Activated CD8-positive, alpha-beta memory T cell treated with anti-CD3 and anti-CD28 coated beads, Interleukin-2, amount 50 U/mL, for 1 hour (primary cell): ENCODE results near the gene MRTFA.
"Not testable (repeated sequence)": the region's sequence is repeated elsewhere in the genome, so short reads cannot be mapped to it uniquely, and the experiment has no call there.

Experiments
- DNase-seq: peaks from one replicate; pipeline ENCODE4 v3.0.0-alpha.2; 2020; ENCODE audit errors: extremely low read depth

The MRTFA gene

DNA sequence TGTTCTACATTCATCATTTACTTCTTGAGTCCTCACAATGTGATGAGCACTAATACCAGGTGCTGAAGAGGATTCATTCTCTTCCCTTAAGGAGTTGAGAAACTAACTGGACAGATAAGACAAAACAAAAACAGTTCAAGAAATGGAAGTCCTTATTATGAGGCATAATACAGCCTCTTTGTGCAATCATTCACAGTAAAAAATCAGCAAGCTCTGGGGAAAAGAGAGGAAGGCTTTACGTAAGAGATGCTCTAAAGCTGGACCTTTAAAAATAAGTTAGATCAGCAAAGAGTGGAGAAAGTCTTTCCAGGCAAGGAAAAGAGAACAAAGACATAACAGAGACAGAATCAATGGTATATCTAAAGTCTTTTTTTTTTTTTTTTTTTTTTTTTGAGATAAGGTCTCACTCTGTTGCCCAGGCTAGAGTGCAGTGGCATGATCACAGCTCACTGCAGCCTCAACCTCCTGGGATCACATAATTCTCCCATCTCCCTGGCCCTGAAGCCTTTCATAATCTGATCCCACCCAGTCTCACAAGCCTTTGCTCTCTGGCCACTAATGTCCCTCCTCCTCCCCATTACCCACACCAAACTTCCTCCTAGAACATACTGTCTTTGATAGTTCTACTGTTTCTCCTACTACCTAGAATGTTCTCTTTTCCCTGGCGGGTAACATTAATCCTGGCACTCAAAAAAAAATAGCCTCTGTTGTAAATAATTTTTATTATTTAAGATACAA, 40.9 kb downstream of the MRTFA start:
- DNase-seq: no peak

DNA sequence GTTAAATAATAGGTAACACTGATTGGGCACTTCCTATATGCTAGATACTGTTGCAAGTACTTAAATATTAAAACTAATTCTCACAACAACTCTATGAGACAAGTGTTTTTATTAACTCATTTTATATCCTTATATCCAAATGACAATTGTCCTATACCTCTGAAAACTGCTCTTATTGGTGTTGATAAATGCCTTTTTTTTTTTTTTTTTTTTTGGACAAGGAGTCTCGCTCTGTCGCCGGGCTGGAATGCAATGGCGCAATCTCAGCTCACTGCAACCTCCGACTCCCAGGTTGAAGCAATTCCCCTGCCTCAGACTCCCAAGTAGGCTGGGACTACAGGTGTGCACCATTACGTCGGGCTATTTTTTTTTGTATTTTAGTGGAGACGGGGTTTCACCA, 41.6 kb downstream of the MRTFA start:
- DNase-seq: no peak

DNA sequence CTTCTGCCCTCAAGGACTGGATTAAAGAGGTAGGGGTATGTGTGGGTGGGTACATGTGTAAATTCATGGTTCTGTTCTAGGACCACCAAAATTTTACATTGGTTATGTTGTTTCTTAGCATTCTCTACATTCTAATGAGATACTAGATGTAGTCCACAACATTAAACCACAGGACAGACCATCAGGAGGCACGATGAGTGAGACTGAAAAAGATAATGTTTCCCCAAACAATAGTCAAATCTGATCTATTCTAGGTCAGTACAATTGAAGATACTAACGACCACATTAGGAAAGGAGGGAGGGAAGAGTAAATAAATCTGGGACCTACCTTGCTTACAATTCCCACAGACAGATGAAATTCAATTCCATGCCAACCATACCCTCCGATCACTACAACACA, 42.2 kb downstream of the MRTFA start:
- DNase-seq: no peak

GRCh38 chr22:40593460-40594273, 42.9 kb downstream of the MRTFA start:
- no peak for DNase-seq

DNA sequence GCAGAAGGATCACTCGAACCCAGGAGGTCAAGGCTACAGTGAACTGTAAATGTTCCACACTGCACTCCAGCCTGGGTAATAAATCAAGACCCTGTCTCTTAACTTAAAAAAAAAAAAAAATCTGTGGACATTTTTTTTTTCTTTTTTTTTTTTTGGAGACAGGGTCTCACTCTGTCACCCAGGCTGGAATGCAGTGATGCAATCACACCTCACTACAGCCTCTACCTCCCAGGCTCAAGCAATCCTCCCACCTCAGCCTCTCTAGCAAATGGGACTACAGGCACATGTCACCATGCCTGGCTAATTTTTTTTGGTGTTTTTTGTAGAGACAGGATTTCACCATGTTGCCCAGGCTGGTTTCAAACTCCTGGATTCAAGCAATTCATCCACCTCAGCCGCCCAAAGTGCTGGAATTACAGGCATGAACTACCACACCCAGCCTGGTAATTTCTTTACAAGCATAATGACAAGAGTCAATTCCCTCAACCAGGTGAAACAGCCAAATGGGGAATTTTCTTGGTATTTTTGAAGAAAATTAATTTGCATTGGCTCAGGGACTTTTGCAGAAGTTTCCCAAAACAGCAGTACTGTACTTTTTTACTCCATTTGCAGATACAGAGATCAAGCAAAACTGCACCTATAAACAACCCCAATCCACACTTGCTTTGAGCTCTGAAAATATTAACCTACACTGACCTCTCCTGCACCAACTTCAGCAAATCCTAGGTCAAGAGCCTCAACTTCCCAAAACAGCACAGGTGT, 44.0 kb downstream of the MRTFA start:
- DNase-seq: no peak

GRCh38 chr22:40588726-40589125, 47.8 kb downstream of the MRTFA start:
- no peak for DNase-seq

DNA sequence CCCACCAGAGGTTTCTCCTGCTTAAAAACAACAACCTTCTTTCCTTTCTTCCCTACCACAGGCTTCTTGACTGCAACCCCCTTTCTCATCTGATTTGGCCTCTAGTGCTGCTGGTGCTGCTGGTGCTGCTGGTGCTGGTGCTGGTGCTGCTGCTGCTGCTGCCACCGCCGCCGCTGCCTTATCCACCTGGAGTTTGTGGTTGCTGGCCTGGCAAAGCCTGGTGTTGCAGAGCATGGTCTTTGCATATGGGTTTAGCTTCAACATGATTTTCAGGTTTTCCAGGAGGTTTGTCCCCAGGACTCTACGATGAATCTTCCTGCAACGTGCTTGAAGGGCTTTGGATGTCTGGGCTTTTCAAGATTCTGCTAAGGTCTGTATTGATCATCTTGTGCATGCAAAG, 49.7 kb downstream of the MRTFA start:
- DNase-seq: no peak

GRCh38 chr22:40585310-40585751, 51.2 kb downstream of the MRTFA start:
- DNase-seq: no peak

DNA sequence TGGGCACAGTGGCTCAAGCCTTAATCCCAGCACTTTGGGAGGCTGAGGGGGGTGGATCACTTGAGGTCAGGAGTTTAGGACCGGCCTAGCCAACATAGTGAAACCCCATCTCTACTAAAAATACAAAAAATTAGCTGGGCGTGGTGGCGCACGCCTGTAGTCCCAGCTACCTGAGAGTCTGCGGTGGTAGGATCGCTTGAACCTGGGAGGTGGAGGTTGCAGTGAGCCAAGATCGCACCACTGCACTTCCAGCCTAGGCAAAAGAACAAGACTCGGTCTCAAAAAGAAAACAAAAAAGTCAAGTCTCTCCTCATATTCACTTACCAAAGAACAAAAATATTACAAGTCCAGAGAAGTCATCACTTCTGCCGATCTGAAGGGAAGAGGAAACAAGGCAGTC, 51.8 kb downstream of the MRTFA start:
- not testable (repeated sequence) for DNase-seq

DNA sequence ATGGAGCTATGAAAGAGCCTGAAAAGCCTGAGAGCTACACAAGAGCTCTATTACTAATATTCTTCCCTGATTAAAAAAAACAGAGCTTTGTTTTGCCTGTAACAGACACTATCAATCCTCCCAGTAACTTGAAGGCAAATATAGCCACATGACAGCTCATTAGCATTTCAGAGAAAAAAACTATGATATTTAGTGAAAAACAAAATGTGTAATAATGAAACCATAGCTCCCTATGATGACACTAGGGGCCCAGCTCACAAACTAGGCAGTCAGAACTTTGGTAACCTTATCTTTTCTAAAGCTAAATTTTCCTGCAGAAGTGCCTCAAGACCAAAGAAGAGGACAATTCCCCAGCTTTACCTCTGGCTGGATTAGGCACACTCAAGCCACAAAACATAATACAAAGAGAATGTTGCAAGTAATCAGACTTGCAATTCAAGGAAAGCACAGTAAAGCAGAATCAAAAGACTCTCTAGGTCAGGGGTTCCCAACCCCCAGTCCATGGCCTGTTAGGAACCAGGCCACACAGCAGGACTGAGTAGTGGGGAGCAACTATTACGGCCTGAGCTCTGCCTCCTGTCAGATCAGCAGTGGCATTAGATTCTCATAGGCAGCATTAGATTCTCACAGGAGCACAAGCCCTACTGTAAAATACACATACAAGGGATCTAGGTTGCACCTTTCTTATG, 53.3 kb downstream of the MRTFA start:
- DNase-seq: no peak

DNA sequence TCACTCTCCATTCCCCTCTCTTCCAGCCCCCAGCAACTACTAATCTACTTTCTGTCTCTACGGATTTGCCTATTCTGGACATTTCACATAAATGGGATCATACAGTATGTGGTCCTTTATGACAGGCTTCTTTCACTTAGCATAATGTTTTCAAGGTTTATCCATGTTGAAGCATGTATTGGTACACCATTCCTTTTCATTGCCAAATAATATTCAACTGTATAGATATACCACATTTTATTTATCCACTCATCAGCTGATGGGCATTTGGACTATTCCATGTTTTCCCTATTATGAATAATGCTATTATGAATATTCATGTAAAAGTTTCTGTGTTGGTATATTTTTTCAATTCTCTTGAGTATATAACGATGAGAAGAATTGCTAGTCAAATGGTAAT, 54.5 kb downstream of the MRTFA start:
- DNase-seq: no peak

- no peak for DNase-seq
These were observed 55.9 kb downstream of the MRTFA start for GRCh38 chr22:40580631-40581030.

DNA sequence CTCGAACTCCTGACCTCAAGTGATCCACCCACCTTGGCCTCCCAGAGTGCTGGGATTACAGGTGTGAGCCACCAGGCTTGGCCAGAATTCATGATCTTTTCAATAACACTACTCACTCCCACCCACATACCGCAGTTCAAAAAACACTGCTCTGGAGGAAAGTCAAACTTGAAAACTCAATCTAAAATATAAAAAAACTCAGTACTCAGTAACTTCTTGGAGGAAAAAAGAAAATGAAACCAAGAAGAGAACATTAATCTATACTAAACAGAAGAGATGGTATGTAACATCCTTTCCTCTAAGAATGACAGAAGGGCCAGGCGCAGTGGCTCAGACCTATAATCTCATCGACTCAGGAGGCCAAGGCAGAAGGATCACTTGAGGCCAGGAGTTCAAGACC, 58.3 kb downstream of the MRTFA start:
- no peak for DNase-seq

- DNase-seq: no peak
These were observed 63.5 kb downstream of the MRTFA start for GRCh38 chr22:40572976-40573375.

DNA sequence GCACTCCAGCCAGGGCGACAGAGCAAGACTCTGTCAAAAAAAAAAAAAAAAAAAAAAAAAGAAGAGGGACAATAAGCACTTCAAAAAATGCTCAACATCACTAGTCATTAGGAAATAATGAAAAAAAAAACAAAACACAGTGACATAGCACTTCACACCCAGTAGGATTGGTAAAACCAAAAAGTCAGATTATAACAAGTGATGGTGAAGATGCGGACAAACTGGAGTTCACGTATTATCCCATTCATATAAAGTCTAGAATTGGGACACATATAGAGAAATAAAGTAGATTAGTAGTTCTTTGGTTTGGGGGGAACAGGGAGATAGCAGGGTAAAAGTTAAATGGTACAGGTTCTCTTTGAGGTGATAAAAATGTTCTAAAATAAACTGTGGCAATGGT, 64.6 kb downstream of the MRTFA start:
- DNase-seq: no peak

GRCh38 chr22:40567626-40568328, 68.7 kb downstream of the MRTFA start:
- DNase-seq: no peak

GRCh38 chr22:40567106-40567505, 69.4 kb downstream of the MRTFA start:
- no peak for DNase-seq

- DNase-seq: no peak
These were observed 75.5 kb downstream of the MRTFA start for GRCh38 chr22:40560994-40561515.

DNA sequence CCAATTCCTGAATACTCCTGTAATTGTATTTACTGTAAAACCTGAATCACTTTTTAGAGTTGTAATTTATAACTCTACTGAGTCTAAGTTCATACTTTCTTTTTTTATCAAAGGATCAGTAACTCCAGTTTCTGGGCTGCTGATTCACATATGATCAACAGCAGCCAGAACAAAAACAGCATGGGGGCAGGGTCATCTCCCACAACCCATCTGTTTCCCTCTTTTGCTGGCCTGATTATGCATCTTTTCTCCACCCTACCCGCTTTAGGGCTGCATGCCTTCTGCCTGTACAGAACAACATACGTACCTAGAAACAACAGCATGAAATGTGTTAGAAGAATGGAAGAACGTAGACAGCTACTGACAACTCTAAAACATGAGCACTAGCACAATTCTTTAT, 76.0 kb downstream of the MRTFA start:
- DNase-seq: no peak

- no peak for DNase-seq
These were observed 78.5 kb downstream of the MRTFA start for GRCh38 chr22:40557972-40558371.

DNA sequence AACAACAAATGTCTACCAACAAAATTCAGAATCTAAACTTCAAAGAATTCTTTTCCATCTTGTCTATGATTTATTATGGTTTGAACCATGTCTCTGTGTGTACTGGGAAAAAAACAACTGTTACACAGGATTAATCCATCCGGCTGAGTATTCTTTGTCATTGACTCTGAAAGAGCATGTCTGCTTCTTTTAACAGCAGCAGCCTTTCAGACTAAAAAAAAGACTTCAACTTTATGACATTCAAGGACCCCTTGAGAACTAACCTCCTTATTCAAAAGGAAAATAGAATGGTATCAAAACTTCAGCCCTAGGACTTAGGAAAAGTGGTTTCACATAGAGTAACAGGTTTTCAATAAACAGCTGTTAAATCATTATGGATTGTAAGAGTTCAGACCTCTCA, 79.9 kb downstream of the MRTFA start:
- DNase-seq: no peak
